ENCODE results near the gene EFHB.
A peak's percentile ranks its signal among the peaks of the same experiment; 100 is the strongest.
"Not testable (repeated sequence)": the region's sequence is repeated elsewhere in the genome, so short reads cannot be mapped to it uniquely, and the experiment has no call there.

Gene EFHB

GRCh38 chr3:19920401-19921080 is 13.5 kb downstream of the EFHB start:
- DNase-seq: no peak

- DNase-seq: no peak
These were observed 16.9 kb downstream of the EFHB start for GRCh38 chr3:19917167-19917566.

- DNase-seq: no peak
These were observed 22.6 kb downstream of the EFHB start for GRCh38 chr3:19911452-19911851.

GRCh38 chr3:19907523-19907922 is 26.5 kb downstream of the EFHB start:
- no peak for DNase-seq

- DNase-seq: no peak
These were observed 30.4 kb downstream of the EFHB start for GRCh38 chr3:19903649-19904048.

GRCh38 chr3:19901918-19902317 is 32.1 kb downstream of the EFHB start:
- no peak for DNase-seq

- DNase-seq: peak; percentile 17
These were observed 32.7 kb downstream of the EFHB start for GRCh38 chr3:19901337-19901736.

GRCh38 chr3:19899833-19900232 is 34.2 kb downstream of the EFHB start:
- DNase-seq: not testable (repeated sequence)

GRCh38 chr3:19899264-19899663 is 34.8 kb downstream of the EFHB start:
- DNase-seq: no peak

GRCh38 chr3:19898721-19899120 is 35.3 kb downstream of the EFHB start:
- peak; percentile 62 for DNase-seq

GRCh38 chr3:19891740-19892139 is 42.3 kb downstream of the EFHB start:
- peak; percentile 73 for DNase-seq

GRCh38 chr3:19888428-19889152 is 45.4 kb downstream of the EFHB start:
- DNase-seq: no peak

GRCh38 chr3:19887122-19887521 is 46.9 kb downstream of the EFHB start:
- not testable (repeated sequence) for DNase-seq

GRCh38 chr3:19886404-19886803 is 47.6 kb downstream of the EFHB start:
- DNase-seq: no peak

GRCh38 chr3:19885468-19885867 is 48.5 kb downstream of the EFHB start:
- peak; percentile 47 for DNase-seq

GRCh38 chr3:19881852-19882251 is 52.2 kb downstream of the EFHB start:
- DNase-seq: no peak

GRCh38 chr3:19881036-19881435 is 53.0 kb downstream of the EFHB start:
- DNase-seq: no peak

GRCh38 chr3:19877656-19878055 is 56.4 kb downstream of the EFHB start:
- no peak for DNase-seq

GRCh38 chr3:19866751-19867347 is 67.2 kb downstream of the EFHB start:
- DNase-seq: peak; percentile 47

GRCh38 chr3:19855318-19855717 is 78.7 kb downstream of the EFHB start:
- DNase-seq: not testable (repeated sequence)

- not testable (repeated sequence) for DNase-seq
These were observed 87.4 kb downstream of the EFHB start for GRCh38 chr3:19846609-19847008.

Data from fibroblast of skin of back (primary cell).